ENCODE measurements around the gene CAPN8.

DNA sequence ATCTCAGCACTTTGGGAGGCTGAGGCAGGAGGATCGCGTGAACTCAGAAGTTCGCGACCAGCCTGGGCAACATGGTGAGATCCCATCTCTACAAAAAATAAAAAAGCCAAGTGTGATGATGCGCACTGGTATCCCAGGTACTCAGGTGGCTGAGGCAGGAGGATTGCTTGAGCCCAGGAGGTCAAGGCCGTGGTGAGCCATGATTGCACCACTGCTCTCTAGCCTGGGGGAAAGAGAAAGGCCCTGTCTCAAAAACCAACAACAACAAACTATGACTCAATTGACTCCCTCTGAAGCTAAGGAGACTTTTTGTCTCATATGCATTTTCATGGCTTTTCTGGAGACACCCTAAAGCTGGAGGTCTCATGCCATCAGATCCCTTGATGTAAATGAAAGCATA lies 153.4 kb downstream of the CAPN8 start:
- TF ChIP-seq, protein P1, sequence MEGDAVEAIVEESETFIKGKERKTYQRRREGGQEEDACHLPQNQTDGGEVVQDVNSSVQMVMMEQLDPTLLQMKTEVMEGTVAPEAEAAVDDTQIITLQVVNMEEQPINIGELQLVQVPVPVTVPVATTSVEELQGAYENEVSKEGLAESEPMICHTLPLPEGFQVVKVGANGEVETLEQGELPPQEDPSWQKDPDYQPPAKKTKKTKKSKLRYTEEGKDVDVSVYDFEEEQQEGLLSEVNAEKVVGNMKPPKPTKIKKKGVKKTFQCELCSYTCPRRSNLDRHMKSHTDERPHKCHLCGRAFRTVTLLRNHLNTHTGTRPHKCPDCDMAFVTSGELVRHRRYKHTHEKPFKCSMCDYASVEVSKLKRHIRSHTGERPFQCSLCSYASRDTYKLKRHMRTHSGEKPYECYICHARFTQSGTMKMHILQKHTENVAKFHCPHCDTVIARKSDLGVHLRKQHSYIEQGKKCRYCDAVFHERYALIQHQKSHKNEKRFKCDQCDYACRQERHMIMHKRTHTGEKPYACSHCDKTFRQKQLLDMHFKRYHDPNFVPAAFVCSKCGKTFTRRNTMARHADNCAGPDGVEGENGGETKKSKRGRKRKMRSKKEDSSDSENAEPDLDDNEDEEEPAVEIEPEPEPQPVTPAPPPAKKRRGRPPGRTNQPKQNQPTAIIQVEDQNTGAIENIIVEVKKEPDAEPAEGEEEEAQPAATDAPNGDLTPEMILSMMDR (IDR thresholded peaks at IDR 0.05): no peak
- no peak for TF ChIP-seq POLR2A (IDR thresholded peaks at IDR 0.05)

Measured in thyroid gland (tissue), 4 donors.